H9 (cell line): ENCODE measurements around the gene AGPAT1. TPM values are rescaled to one million over a fixed set of nuclear protein-coding genes. Genes with fewer than 3 reads are reported as not detected.
A peak's percentile ranks its signal among the peaks of the same experiment; 100 is the strongest.

ENCODE experiments used
- DNase-seq: peaks from one replicate; pipeline ENCODE4 v3.0.0-alpha.2; 2017
- H2AFZ ChIP-seq: one replicate; pipeline ENCODE4 v1.6.1; 2013; ENCODE audit warnings: mild to moderate bottlenecking, low read length, control low read depth, moderate library complexity
- H2AK5ac ChIP-seq: 2 replicates; pipeline ENCODE4 v1.6.1; 2013; ENCODE audit warnings: low read length, control low read depth, mixed read lengths; ENCODE audit not compliant: insufficient read length
- H2BK120ac ChIP-seq: one replicate; pipeline ENCODE4 v1.6.1; 2013; ENCODE audit warnings: low read depth, mild to moderate bottlenecking, low read length, control low read depth, inconsistent platforms; ENCODE audit not compliant: poor library complexity, severe bottlenecking
- H2BK12ac ChIP-seq: 2 replicates; pipeline ENCODE4 v1.6.1; 2013; ENCODE audit warnings: low read length, control low read depth, mixed read lengths, low read depth; ENCODE audit not compliant: insufficient read length
- H2BK15ac ChIP-seq: 2 replicates; pipeline ENCODE4 v1.6.1; 2013; ENCODE audit warnings: low read depth, low read length, control low read depth
- H2BK20ac ChIP-seq: one replicate; pipeline ENCODE4 v1.6.1; 2013; ENCODE audit warnings: low read depth, mild to moderate bottlenecking, low read length, control low read depth, inconsistent platforms; ENCODE audit not compliant: poor library complexity, severe bottlenecking
- H2BK5ac ChIP-seq: 2 replicates; pipeline ENCODE4 v1.6.1; 2013; ENCODE audit warnings: low read length, control low read depth, mixed read lengths; ENCODE audit not compliant: insufficient read length
- H3K14ac ChIP-seq: 2 replicates; pipeline ENCODE4 v1.6.1; 2013; ENCODE audit warnings: low read length, control low read depth; ENCODE audit not compliant: insufficient read depth
- H3K18ac ChIP-seq: 2 replicates; pipeline ENCODE4 v1.6.1; 2013; ENCODE audit warnings: low read depth, mild to moderate bottlenecking, mixed read lengths, low read length, control low read depth; ENCODE audit not compliant: insufficient read length
- H3K23ac ChIP-seq: 2 replicates; pipeline ENCODE4 v1.6.1; 2013; ENCODE audit warnings: low read length, control low read depth, mixed read lengths, low read depth; ENCODE audit not compliant: insufficient read length
- H3K23me2 ChIP-seq: 2 replicates; pipeline ENCODE4 v1.6.1; 2013; ENCODE audit warnings: low read depth, mild to moderate bottlenecking, mixed read lengths, low read length, control low read depth; ENCODE audit not compliant: insufficient read length, poor library complexity, severe bottlenecking
- H3K27ac ChIP-seq: 2 replicates; pipeline ENCODE4 v1.5.1; 2013; ENCODE audit warnings: low read length, control low read depth, mixed read lengths, low read depth; ENCODE audit not compliant: insufficient read length
- H3K27me3 ChIP-seq: 2 replicates; pipeline ENCODE4 v1.6.1; 2013; ENCODE audit warnings: low read length, control low read depth, inconsistent platforms; ENCODE audit not compliant: insufficient read depth
- H3K4ac ChIP-seq: 2 replicates; pipeline ENCODE4 v1.6.1; 2013; ENCODE audit warnings: low read depth, mild to moderate bottlenecking, control low read depth, inconsistent platforms, low read length, moderate library complexity
- H3K4me1 ChIP-seq: 2 replicates; pipeline ENCODE4 v1.6.1; 2013; ENCODE audit warnings: low read length, control low read depth, inconsistent platforms; ENCODE audit not compliant: insufficient read depth
- H3K4me2 ChIP-seq: 2 replicates; pipeline ENCODE4 v1.6.1; 2013; ENCODE audit warnings: low read length, control low read depth, mixed read lengths; ENCODE audit not compliant: insufficient read length, insufficient read depth
- H3K56ac ChIP-seq: 2 replicates; pipeline ENCODE4 v1.6.1; 2013; ENCODE audit warnings: low read depth, mild to moderate bottlenecking, mixed read lengths, low read length, control low read depth; ENCODE audit not compliant: insufficient read length
- H3K79me1 ChIP-seq: 2 replicates; pipeline ENCODE4 v1.6.1; 2013; ENCODE audit warnings: low read depth, mild to moderate bottlenecking, moderate library complexity, low read length, control low read depth, inconsistent platforms; ENCODE audit not compliant: insufficient read depth, poor library complexity, severe bottlenecking
- H3K79me2 ChIP-seq: 2 replicates; pipeline ENCODE4 v1.6.1; 2013; ENCODE audit warnings: low read length, control low read depth, inconsistent platforms; ENCODE audit not compliant: insufficient read depth
- H3K9ac ChIP-seq: 2 replicates; pipeline ENCODE4 v1.6.1; 2013; ENCODE audit warnings: low read length, control low read depth, mixed read lengths; ENCODE audit not compliant: insufficient read length; ENCODE audit errors: extremely low read depth
- H3K9me3 ChIP-seq: one replicate; pipeline ENCODE4 v1.6.1; 2013; ENCODE audit warnings: low read depth, low read length, inconsistent platforms; ENCODE audit not compliant: control insufficient read depth
- H3T11ph ChIP-seq: one replicate; pipeline ENCODE4 v1.6.1; 2013; ENCODE audit warnings: mild to moderate bottlenecking, low read length, control low read depth, inconsistent platforms
- H4K20me1 ChIP-seq: one replicate; pipeline ENCODE4 v1.6.1; 2013; ENCODE audit not compliant: control insufficient read depth, insufficient read length, insufficient read depth
- H4K5ac ChIP-seq: 2 replicates; pipeline ENCODE4 v1.6.1; 2013; ENCODE audit warnings: low read depth, mild to moderate bottlenecking, mixed read lengths, low read length, control low read depth; ENCODE audit not compliant: insufficient read length
- H4K8ac ChIP-seq: replicated peaks from 2 replicates; pipeline ENCODE4 v1.6.1; 2013; ENCODE audit warnings: low read length, control low read depth, mixed read lengths, low read depth; ENCODE audit not compliant: insufficient read length
- H4K91ac ChIP-seq: 2 replicates; pipeline ENCODE4 v1.6.1; 2013; ENCODE audit warnings: low read depth, mild to moderate bottlenecking, moderate library complexity, mixed read lengths, low read length, control low read depth; ENCODE audit not compliant: insufficient read length
- H3K27ac Mint-ChIP-seq, 3 experiments: 2 replicates in 2 of 3; 3 replicates in 1 of 3; pipeline ENCODE4 v1.8.0; 2020 to 2021; ENCODE audit warnings: mixed read lengths in 3 of 3, mild to moderate bottlenecking in 1 of 3, moderate library complexity in 1 of 3
- H3K27me3 Mint-ChIP-seq: 2 replicates; pipeline ENCODE4 v1.8.0; 2021; ENCODE audit warnings: low read depth, mild to moderate bottlenecking, moderate library complexity, mixed read lengths
- H3K36me3 Mint-ChIP-seq, 3 experiments: 2 replicates in 2 of 3; 3 replicates in 1 of 3; pipeline ENCODE4 v1.8.0; 2020 to 2021; ENCODE audit warnings: low read depth in 3 of 3, mixed read lengths in 3 of 3; ENCODE audit not compliant: insufficient read depth in 1 of 3
- H3K4me1 Mint-ChIP-seq, 2 experiments: 2 replicates each; pipeline ENCODE4 v1.8.0; 2020; ENCODE audit warnings: mixed read lengths in 2 of 2
- H3K4me3 Mint-ChIP-seq, 2 experiments: 2 replicates in 1 of 2; 3 replicates in 1 of 2; pipeline ENCODE4 v1.8.0; 2020 to 2021; ENCODE audit warnings: mild to moderate bottlenecking in 2 of 2, mixed read lengths in 2 of 2, moderate library complexity in 1 of 2
- H3K9me3 Mint-ChIP-seq, 2 experiments: 2 replicates in 1 of 2; 3 replicates in 1 of 2; pipeline ENCODE4 v1.8.0; 2020; ENCODE audit warnings: mild to moderate bottlenecking in 2 of 2, mixed read lengths in 2 of 2, moderate library complexity in 1 of 2
- WGBS: extraction: QIAGEN DNeasy Blood & Tissue Kit; methylation state at CpG from one replicate; pipeline ENCODE4 v1.1.7; 2013; ENCODE audit warnings: missing lambda C conversion rate, low lambda C conversion rate, mixed read lengths; ENCODE audit not compliant: insufficient read length; ENCODE audit errors: extremely low coverage; 5-methylcytosine and 5-hydroxymethylcytosine counted together
- total RNA-seq: library from RNA; stranded (reverse); gene quantifications from 2 replicates; pipeline ENCODE4 v1.2.1, GENCODE V29; 2021
- TF ChIP-seq, protein P1 (sequence below): fragments of 200-600 bp; sonication (generic); conservative IDR thresholded peaks from 3 replicates; pipeline ENCODE4 v1.8.0; 2021; ENCODE audit warnings: antibody characterized with exemption, mild to moderate bottlenecking

Gene AGPAT1
- total RNA-seq, 1 experiment from 2014 or later = 89.5 TPM

DNA sequence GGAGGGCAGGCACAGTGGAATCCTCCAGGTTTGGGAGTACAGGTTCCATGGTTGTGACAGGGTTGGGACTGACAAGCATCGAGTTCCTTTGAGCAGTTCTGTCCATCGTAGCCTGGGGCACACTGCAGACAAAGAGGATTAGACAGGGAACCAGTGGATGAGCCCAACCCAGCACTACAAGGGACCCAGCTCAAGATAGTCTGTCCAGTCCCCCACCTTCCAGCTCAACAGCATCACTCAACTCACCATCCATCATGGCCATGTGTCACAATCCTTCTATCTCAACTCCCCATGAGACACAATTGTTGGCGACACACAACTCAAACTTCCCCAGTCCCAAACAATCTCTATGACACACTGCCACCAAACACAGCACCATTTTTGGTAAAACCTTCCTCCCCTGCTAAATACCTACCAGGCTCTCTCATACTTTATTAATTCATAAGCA, 28.4 kb upstream of the AGPAT1 start:
- no peaks in the 10 kb centered on the region for H3K4me1 ChIP-seq
- WGBS = no CpG with 5 or more reads among the region's 3 CpGs
- H2AFZ ChIP-seq = no peak overlapping the region

More for the DNA sequence above, 28.4 kb upstream of the AGPAT1 start:
- no peak overlapping the region for H2BK120ac ChIP-seq
- H3K18ac ChIP-seq = no peak overlapping the region
- peaks cover 0 to 2% of the 10 kb centered on the region in 2 experiments; a peak in 2 of 4 replicates for H3K4me1 Mint-ChIP-seq
- no peaks in the 10 kb centered on the region for H3K23me2 ChIP-seq
- TF ChIP-seq, protein P1, sequence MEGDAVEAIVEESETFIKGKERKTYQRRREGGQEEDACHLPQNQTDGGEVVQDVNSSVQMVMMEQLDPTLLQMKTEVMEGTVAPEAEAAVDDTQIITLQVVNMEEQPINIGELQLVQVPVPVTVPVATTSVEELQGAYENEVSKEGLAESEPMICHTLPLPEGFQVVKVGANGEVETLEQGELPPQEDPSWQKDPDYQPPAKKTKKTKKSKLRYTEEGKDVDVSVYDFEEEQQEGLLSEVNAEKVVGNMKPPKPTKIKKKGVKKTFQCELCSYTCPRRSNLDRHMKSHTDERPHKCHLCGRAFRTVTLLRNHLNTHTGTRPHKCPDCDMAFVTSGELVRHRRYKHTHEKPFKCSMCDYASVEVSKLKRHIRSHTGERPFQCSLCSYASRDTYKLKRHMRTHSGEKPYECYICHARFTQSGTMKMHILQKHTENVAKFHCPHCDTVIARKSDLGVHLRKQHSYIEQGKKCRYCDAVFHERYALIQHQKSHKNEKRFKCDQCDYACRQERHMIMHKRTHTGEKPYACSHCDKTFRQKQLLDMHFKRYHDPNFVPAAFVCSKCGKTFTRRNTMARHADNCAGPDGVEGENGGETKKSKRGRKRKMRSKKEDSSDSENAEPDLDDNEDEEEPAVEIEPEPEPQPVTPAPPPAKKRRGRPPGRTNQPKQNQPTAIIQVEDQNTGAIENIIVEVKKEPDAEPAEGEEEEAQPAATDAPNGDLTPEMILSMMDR = no peak
- no peak overlapping the region for H3T11ph ChIP-seq
- no peaks in the 10 kb centered on the region for H3K36me3 Mint-ChIP-seq
- no peak for DNase-seq
- H3K27ac Mint-ChIP-seq = no peak overlapping the region
- H3K9me3 ChIP-seq = no peaks in the 10 kb centered on the region
- H3K9me3 Mint-ChIP-seq = peaks cover 0 to 3% of the 10 kb centered on the region in 2 experiments; a peak in 2 of 5 replicates
- H3K4me2 ChIP-seq = no peak overlapping the region
- H3K56ac ChIP-seq = no peak overlapping the region
- H3K4ac ChIP-seq = no peak overlapping the region
- H2BK5ac ChIP-seq = no peak overlapping the region
- H2BK20ac ChIP-seq = no peak overlapping the region
- H3K27ac ChIP-seq = no peak overlapping the region
- H4K20me1 ChIP-seq = no peaks in the 10 kb centered on the region
- no peak overlapping the region for H3K9ac ChIP-seq
- H4K5ac ChIP-seq = no peak overlapping the region
- H3K79me2 ChIP-seq = no peaks in the 10 kb centered on the region
- peak overlapping the region in 1 of 2 experiments; percentile 17; a peak in 1 of 5 replicates for H3K4me3 Mint-ChIP-seq
- no peaks in the 10 kb centered on the region for H3K27me3 ChIP-seq
- H2BK12ac ChIP-seq = no peak overlapping the region
- H3K23ac ChIP-seq = no peak overlapping the region
- H2BK15ac ChIP-seq = no peak overlapping the region
- no peak overlapping the region for H3K14ac ChIP-seq
- no peak overlapping the region for H2AK5ac ChIP-seq
- H3K79me1 ChIP-seq = no peaks in the 10 kb centered on the region
- H4K91ac ChIP-seq = no peak overlapping the region
- no peak overlapping the region for H4K8ac ChIP-seq
- H3K27me3 Mint-ChIP-seq = peaks cover 9% of the 10 kb centered on the region
